Ishikawa (cell line): ENCODE measurements around the gene DNAL1.

Source experiments
- CEBPB ChIP-seq: IDR thresholded peaks from 2 replicates; pipeline ENCODE4 v1.6.1; 2012
- EP300 ChIP-seq: IDR thresholded peaks from 2 replicates; pipeline ENCODE4 v1.6.1; 2012; ENCODE audit warnings: borderline replicate concordance
- FOXM1 ChIP-seq: IDR thresholded peaks from 2 replicates; pipeline ENCODE4 v1.6.1; 2012; ENCODE audit warnings: low read depth, borderline replicate concordance
- RAD21 ChIP-seq: IDR thresholded peaks from 2 replicates; pipeline ENCODE4 v1.6.1; 2012; ENCODE audit warnings: low read depth
- TAF1 ChIP-seq: IDR thresholded peaks from 2 replicates; pipeline ENCODE4 v1.6.1; 2012; ENCODE audit warnings: low read depth, mild to moderate bottlenecking
- TCF12 ChIP-seq: IDR thresholded peaks from 2 replicates; pipeline ENCODE4 v1.6.1; 2012; ENCODE audit warnings: low read depth
- YY1 ChIP-seq: IDR thresholded peaks from 2 replicates; pipeline ENCODE4 v1.6.1; 2012; ENCODE audit warnings: low read depth
- TF ChIP-seq, protein P1 (sequence below): IDR thresholded peaks from 2 replicates; pipeline ENCODE4 v1.6.1; 2012; ENCODE audit warnings: low read depth, mild to moderate bottlenecking

DNA sequence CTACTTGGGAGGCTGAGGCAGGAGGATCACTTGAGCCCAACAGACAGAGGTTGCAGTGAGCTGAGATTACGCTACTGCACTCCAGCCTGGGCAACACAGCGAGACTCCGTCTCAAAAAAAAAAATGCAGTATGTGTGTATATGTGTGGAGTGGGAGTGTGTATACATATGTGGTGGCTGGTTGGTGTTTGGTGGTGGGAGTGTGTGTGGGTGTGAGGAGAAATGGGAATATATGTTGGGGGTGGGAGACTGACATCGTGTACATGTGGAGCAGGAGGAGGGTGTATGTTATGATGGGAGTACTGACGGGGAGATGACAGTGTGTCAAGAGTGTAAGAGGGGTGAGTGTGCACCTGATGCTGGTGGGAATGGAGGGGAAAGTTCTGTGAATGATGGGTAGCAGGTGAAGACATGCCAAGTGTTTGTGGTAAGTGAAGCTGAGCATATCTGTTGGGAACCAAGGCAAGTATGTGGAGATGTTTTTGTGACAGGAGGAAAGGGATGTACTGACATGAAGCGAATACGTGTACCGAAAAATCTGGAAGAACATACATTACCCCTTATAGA is 65.2 kb downstream of the DNAL1 start:
- TF ChIP-seq, protein P1, sequence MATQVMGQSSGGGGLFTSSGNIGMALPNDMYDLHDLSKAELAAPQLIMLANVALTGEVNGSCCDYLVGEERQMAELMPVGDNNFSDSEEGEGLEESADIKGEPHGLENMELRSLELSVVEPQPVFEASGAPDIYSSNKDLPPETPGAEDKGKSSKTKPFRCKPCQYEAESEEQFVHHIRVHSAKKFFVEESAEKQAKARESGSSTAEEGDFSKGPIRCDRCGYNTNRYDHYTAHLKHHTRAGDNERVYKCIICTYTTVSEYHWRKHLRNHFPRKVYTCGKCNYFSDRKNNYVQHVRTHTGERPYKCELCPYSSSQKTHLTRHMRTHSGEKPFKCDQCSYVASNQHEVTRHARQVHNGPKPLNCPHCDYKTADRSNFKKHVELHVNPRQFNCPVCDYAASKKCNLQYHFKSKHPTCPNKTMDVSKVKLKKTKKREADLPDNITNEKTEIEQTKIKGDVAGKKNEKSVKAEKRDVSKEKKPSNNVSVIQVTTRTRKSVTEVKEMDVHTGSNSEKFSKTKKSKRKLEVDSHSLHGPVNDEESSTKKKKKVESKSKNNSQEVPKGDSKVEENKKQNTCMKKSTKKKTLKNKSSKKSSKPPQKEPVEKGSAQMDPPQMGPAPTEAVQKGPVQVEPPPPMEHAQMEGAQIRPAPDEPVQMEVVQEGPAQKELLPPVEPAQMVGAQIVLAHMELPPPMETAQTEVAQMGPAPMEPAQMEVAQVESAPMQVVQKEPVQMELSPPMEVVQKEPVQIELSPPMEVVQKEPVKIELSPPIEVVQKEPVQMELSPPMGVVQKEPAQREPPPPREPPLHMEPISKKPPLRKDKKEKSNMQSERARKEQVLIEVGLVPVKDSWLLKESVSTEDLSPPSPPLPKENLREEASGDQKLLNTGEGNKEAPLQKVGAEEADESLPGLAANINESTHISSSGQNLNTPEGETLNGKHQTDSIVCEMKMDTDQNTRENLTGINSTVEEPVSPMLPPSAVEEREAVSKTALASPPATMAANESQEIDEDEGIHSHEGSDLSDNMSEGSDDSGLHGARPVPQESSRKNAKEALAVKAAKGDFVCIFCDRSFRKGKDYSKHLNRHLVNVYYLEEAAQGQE, result no peak
- no peak for TF ChIP-seq FOXM1
- TF ChIP-seq CEBPB, result no peak
- no peak for TF ChIP-seq RAD21
- no peak for TF ChIP-seq YY1
- TF ChIP-seq EP300, result no peak
- no peak for TF ChIP-seq TAF1
- TF ChIP-seq TCF12, result no peak
